Measurements from ENCODE around the gene COMMD2.

Gene COMMD2

GRCh38 chr3:149752051-149752787 lies at the start of gene COMMD2:
TSS of gene COMMD2 (minus strand) at chr3:149752489. CDS start at chr3:149752444, 45 bp downstream.
- peak; percentile 63 to 75 (median 66) for DNase-seq (ENCODE audit: low read depth in 3 of 3)

DNA sequence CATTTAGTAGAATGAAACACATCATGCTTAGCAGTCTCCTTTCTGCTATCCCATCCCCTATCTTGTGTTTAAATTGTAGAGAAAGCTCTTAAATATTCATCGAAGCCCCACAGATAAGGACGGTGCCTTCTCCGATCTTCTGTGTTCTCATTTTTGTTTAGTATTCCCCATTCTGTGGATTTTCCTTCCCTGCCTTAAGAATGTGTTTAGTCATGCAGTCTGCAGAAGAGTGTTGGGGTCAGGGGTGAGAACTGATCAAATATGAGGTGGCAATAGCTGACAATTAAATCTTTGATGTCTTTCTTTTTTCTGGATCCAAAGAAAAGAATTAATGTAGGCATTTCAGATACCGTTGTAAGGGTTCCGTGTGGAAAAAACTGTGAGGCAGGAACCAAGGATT lies 49.4 kb upstream of the COMMD2 start:
- DNase-seq (ENCODE audit: low read depth in 3 of 3), result no peak

- DNase-seq (ENCODE audit: low read depth in 3 of 3), result no peak
Observed at GRCh38 chr3:149801195-149801594, 48.9 kb upstream of the COMMD2 start.

- no peak for DNase-seq (ENCODE audit: low read depth in 3 of 3)
Observed at GRCh38 chr3:149800693-149801092, 48.4 kb upstream of the COMMD2 start.

- no peak for DNase-seq (ENCODE audit: low read depth in 3 of 3)
Observed at GRCh38 chr3:149796026-149796425, 43.7 kb upstream of the COMMD2 start.

GRCh38 chr3:149792452-149793270 lies 40.4 kb upstream of the COMMD2 start, which contains the start of gene ANKUB1:
TSS of gene ANKUB1 (minus strand) at chr3:149792554. CDS start at chr3:149792366, 188 bp downstream.
- no peak for DNase-seq (ENCODE audit: low read depth in 3 of 3)

DNA sequence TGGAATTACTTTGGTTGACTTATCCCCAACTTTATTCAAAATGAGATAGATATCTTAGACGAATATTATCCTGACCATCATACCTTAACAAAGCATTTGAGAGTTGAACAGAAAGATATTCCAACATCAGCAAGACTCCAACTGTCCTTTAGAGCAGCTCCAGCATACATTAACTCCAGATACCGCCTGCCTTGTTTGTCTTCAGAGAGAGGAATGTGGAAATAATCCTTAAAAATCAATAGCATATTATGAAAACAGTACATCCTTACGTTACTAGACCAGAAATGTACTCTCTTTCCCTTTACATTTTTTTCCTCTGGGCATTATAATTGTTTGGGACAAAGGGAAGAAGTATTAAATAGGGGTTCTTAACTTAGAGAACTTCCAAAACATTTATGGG lies 38.4 kb upstream of the COMMD2 start:
- DNase-seq (ENCODE audit: low read depth in 3 of 3), result no peak

- DNase-seq (ENCODE audit: low read depth in 3 of 3), result no peak
Observed at GRCh38 chr3:149790268-149790667, 38.0 kb upstream of the COMMD2 start.

DNA sequence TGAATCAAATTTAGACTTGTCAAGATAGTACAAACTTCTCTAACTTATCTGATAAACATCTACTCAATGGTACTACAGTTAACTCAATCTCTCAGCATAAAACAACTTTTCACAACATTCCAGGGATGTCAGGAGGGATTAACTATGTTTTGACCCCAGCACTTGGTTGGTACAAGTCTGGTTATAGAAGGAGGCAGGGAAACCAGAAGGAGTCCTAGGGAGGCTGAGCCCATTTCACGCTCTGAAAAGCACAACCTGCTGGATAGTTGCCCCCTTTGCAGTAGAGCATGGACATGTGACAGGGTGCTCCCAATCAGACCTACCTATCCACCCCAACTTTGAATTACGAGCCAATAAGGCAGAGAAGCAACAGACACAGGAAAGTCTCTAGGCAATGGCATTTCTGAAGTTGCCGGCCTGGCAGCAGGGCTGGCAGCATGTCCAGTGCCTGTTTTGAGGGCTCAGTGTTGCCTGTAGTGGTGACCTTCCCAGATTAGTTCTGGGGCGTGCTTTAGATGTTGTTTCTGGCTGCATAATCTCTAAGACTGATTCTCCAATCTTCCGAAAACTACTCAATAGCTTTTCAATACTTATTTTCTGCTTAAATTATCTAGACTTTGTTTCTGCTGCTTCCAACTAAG lies 31.9 kb upstream of the COMMD2 start:
- DNase-seq (ENCODE audit: low read depth in 3 of 3), result no peak

DNA sequence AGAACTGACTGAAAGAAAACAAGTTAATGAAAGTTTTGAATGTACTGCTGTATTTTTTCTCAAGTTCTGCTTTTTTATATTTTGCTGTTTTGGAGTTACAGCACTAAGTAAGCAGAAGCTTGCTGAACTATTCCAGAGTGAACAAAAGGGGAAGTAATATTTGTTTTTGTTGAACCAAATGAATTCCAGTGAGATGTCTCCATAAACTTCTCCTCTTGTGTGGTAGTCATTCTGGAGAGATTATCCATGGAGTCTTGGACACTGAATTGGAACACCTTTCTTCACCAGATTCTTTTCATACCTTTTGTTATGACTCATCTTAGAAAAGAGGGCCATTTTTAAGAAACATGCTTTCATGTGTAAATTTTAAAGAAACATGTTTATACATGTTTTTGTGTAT lies 31.3 kb upstream of the COMMD2 start:
- DNase-seq (ENCODE audit: low read depth in 3 of 3), result no peak

DNA sequence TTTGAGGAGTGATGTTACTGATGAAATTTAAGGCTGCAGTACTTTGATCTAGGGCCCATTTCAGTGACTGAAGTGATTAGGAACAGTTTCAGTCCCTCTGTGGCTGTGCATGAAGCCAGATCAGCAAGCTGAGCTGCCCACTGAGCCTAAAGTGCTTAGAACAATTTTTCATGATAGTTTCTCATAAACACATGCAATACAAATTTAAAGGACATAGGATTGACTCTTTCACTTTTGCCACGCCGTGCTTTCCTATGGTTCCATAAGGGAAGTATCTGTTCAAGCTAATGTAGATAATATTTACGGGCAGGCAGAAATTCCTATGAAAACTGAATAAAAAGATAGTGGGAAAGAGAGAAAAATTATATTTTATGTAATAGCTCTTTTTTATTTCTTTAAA lies 29.5 kb upstream of the COMMD2 start:
- DNase-seq (ENCODE audit: low read depth in 3 of 3), result no peak

DNA sequence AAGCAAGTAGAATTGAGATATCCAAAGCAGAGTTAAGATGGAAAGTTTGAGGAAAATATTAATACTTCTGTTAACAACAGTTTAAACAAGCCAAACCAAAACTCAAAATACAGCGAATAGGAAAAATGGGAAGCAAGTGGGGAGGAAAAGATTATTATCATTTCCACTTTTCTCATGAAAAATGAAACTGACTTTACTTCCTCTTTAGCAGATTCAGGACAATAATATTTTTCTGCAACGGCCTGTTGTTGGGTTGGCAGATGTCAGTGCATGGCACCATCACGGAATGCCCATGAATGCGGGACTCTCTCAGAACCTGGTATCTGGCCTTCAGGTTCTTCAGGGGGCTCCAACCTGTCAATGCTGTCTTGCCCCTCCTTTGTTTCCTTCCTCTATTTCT lies 28.9 kb upstream of the COMMD2 start:
- DNase-seq (ENCODE audit: low read depth in 3 of 3), result no peak

- no peak for DNase-seq (ENCODE audit: low read depth in 3 of 3)
Observed at GRCh38 chr3:149777414-149778214, 25.3 kb upstream of the COMMD2 start.

GRCh38 chr3:149776170-149776569 lies 23.9 kb upstream of the COMMD2 start:
- no peak for DNase-seq (ENCODE audit: low read depth in 3 of 3)

DNA sequence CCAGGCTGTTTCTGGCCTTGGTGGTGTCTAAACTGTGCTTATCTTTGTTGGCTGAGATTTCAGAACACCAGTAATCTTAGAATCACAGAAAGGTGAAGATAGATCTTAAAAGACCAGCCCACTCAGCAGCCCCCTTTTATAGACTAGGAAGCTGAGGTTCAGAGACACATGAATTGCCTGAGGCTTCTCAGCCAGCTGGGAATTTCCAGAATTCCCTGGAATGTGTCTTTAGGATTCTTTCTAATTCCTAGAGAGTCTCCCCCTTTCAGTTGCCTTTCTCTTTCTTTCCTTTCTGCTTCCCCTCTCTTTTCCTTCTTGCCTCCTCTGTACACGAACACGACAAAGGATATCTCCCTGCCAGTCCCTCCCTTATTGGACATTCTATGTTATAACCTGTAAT lies 20.6 kb upstream of the COMMD2 start:
- DNase-seq (ENCODE audit: low read depth in 3 of 3), result no peak

- DNase-seq (ENCODE audit: low read depth in 3 of 3), result peak in 2 of 3 experiments; percentile 20 to 24
Observed at GRCh38 chr3:149771652-149772271, 19.5 kb upstream of the COMMD2 start.

DNA sequence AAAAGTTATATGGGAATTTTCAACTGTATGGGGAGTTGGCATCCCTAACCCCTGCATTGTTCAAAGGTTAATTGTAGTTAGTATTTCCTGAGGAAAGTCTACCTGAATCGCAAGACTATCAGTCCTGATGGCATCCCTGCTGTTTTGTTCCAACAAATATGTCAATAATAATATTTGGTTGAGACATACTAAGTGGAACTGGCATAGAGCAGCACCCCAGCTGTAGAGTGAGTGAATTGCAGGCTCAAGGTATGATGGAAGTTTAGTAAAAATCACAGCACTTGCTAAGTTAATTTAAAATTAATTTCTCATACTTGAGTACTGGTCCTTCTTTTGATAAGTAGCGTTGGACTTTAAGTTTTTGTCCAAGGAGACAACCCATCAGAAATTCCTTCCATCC lies 18.0 kb upstream of the COMMD2 start:
- no peak for DNase-seq (ENCODE audit: low read depth in 3 of 3)

DNA sequence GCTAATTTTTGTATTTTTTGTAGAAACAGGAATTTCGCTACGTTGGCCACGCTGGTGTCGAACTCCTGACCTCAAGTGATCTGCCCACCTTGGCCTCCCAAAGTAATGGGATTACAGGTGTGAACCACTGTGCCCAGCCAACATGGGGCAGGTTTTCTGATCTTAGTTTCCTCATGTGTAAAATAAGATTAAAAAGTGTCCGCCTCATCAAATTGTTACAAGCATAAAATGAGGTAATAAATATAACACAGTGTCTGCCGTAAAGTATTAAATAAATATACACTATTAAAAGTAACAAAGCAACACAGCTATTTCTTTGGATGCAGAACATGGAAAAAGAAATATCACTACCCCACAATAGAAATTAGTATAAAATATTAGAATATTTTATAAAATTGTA lies 16.4 kb upstream of the COMMD2 start:
- DNase-seq (ENCODE audit: low read depth in 3 of 3), result no peak

- no peak for DNase-seq (ENCODE audit: low read depth in 3 of 3)
Observed at GRCh38 chr3:149767720-149768119, 15.4 kb upstream of the COMMD2 start.

DNA sequence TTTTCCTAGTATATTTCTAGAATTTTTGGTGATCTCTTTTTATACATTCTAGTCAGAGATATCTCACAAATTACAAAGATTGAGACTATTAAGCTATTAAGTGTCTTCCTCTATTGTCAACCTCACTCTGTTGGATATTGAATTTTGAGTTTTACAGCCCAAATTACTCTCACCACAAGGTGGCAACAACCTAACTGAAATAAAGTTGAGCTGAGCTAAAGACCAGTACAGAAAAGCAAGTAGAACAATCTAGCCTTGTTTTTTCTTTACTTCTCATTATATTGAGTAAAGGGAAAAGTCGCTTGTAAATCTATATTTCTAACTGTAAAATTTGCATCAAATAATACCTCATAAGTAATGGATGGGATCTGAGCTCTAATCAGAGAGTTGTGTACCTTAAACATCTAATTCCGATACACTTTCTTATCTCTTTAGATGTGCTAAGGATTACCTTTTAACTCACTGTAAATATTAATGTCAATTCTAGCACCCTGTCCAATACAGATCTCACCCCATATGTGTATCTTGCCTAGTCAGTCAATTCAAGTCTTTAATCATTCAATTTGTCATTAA lies 13.6 kb upstream of the COMMD2 start:
- DNase-seq (ENCODE audit: low read depth in 3 of 3), result no peak

DNA sequence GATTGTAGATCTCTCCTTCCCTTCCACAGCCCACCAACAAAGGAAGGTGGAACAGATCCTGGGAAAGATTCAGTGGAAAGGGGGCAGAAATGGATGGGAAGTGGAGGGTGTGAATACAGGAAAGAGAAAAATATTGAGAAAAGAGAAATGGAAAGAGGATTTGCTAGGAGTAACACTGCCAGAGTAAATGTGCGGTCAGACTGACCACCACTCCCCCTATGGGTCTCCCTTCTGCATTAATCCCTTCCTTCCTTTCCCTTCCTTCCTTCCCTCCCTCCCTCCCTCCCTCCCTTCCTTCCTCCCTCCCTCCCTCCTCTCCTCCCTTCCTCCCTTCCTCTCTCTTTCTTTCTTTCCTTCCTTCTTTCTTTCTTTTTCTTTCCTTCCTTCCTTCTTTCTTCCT lies 12.0 kb upstream of the COMMD2 start:
- DNase-seq (ENCODE audit: low read depth in 3 of 3), result no peak
